GM21381 (cell line): ENCODE results near the gene ANKMY1.
A peak's percentile ranks its signal among the peaks of the same experiment; 100 is the strongest.

Experiments used
- ATAC-seq: cut with Tn5 transposase; IDR thresholded peaks from one replicate; pipeline ENCODE4 v1.9.1; 2021; ENCODE audit warnings: mild to moderate bottlenecking, moderate library complexity; ENCODE audit not compliant: unreplicated experiment

Gene ANKMY1

GRCh38 chr2:240581811-240582210 lies 24.0 kb upstream of the ANKMY1 start:
- ATAC-seq, result no peak

GRCh38 chr2:240579771-240580614 lies 22.2 kb upstream of the ANKMY1 start:
- ATAC-seq, result peak; percentile 38

GRCh38 chr2:240579071-240579762 lies 21.4 kb upstream of the ANKMY1 start:
- no peak for ATAC-seq

- no peak for ATAC-seq
Measured at GRCh38 chr2:240578488-240578887, 20.7 kb upstream of the ANKMY1 start.

GRCh38 chr2:240578110-240578450 lies 20.3 kb upstream of the ANKMY1 start:
- no peak for ATAC-seq

GRCh38 chr2:240577281-240578109 lies 19.7 kb upstream of the ANKMY1 start:
- no peak for ATAC-seq

GRCh38 chr2:240576436-240577205 lies 18.8 kb upstream of the ANKMY1 start:
- ATAC-seq, result no peak

- ATAC-seq, result no peak
Measured at GRCh38 chr2:240576036-240576435, 18.2 kb upstream of the ANKMY1 start.

- no peak for ATAC-seq
Measured at GRCh38 chr2:240575101-240575965, 17.5 kb upstream of the ANKMY1 start.

GRCh38 chr2:240574386-240575100 lies 16.8 kb upstream of the ANKMY1 start:
- ATAC-seq, result no peak

- no peak for ATAC-seq
Measured at GRCh38 chr2:240573516-240574385, 16.0 kb upstream of the ANKMY1 start.

- ATAC-seq, result no peak
Measured at GRCh38 chr2:240573071-240573515, 15.3 kb upstream of the ANKMY1 start.

- ATAC-seq, result no peak
Measured at GRCh38 chr2:240572141-240573031, 14.6 kb upstream of the ANKMY1 start.

- no peak for ATAC-seq
Measured at GRCh38 chr2:240571314-240571973, 13.7 kb upstream of the ANKMY1 start.

GRCh38 chr2:240570531-240571313 lies 12.9 kb upstream of the ANKMY1 start:
- no peak for ATAC-seq

GRCh38 chr2:240569998-240570530 lies 12.3 kb upstream of the ANKMY1 start:
- no peak for ATAC-seq
